Forelimb muscle (tissue), 1 donor: ENCODE results near the gene ALPK1. TPM values are rescaled to one million over a fixed set of nuclear protein-coding genes. Genes with fewer than 3 reads are reported as not detected.
"Not testable (repeated sequence)": the region's sequence is repeated elsewhere in the genome, so short reads cannot be mapped to it uniquely, and the experiment has no call there.

Experiments
- DNase-seq: peaks from one replicate; pipeline ENCODE4 v3.0.0-alpha.2; 2013; ENCODE audit warnings: low read depth
- polyA plus RNA-seq: library from polyadenylated mRNA; unstranded; fragments of 120-200 nt; gene quantifications from one replicate; pipeline ENCODE4 v1.2.1, GENCODE V29; 2013; ENCODE audit not compliant: insufficient read length

The ALPK1 gene
- polyA plus RNA-seq, 1 donor = 6.0 TPM

- no peak for DNase-seq
Observed at GRCh38 chr4:112448306-112449132, 151.3 kb downstream of the ALPK1 start.

DNA sequence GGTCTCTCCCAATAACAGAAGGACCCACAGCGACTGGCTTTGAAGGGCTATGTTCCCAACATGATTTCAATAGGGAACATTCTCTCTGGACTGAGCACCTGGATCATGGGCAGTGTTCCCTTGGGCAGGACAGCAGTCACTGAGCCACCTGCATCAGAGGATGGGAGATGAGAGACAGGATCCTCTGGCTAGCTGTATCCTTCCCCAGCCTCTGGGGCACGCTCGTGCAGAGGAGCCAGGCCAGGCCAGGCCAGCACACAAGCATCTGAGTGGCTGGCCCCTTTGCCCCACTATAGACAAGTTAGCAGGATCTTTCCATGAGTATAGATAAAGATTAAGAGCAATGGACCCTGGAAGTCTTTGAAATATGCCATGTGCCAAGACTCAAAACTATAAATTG is 152.5 kb downstream of the ALPK1 start:
- DNase-seq = no peak

DNA sequence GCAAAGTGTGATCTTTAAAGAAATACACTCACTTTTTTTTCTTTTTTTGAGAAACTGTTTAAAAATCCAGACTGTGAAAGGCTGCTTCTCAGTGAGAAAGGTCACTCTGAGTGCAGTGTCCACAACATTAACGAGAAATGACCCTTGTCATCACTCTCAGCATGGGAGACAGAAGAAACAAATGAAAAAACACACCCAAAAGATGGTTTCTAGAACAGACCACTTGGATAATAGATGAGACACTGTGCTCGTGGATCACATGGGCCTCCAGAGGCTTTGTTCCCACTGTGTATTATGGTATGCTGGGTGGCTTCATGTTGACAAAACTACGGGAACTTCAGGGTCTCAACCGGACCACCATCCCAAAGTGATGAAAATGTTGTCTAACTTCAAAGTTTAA is 153.9 kb downstream of the ALPK1 start:
- no peak for DNase-seq

DNA sequence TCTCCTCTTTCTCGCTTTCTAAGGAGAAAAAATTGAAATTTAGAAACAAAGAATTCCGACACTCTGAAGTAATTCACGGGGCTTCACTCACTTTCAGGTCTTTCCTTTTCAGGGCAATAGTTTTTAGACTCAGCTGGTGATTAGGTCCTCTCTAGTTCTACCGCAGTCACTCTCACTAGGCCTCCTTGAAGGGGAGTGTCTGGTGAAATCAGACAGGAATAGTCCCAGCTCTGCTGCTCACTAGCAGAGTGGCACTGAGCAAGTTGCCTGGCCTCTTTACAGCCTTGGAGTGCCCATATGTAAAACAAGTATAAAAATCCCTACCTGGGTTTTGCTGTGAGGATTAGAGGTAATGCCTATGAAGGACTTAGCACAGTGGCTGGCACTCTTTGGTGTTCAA is 154.7 kb downstream of the ALPK1 start:
- no peak for DNase-seq

GRCh38 chr4:112453321-112453720 is 156.2 kb downstream of the ALPK1 start:
- no peak for DNase-seq

- no peak for DNase-seq
Observed at GRCh38 chr4:112472318-112472717, 175.1 kb downstream of the ALPK1 start.

GRCh38 chr4:112473985-112474384 is 176.8 kb downstream of the ALPK1 start:
- no peak for DNase-seq

DNA sequence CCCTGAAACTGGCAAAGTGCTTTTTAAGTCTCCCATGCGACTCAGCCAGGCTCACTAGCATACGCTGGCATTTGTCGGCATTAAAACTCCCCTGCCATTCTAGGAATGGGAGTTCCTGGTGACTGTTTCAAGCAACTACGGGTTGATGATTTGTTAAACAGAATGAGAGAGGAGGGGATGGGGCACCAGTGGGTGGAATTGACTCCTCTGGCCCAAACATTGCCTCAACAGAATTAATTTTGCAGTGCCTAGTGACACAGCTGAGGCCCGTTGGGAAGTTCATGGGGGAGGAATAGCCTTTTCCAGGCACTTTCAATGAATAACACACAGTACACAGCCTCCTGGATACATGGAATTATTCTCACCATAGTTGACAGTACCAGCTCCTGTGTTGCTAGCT is 188.8 kb downstream of the ALPK1 start:
- DNase-seq = no peak

DNA sequence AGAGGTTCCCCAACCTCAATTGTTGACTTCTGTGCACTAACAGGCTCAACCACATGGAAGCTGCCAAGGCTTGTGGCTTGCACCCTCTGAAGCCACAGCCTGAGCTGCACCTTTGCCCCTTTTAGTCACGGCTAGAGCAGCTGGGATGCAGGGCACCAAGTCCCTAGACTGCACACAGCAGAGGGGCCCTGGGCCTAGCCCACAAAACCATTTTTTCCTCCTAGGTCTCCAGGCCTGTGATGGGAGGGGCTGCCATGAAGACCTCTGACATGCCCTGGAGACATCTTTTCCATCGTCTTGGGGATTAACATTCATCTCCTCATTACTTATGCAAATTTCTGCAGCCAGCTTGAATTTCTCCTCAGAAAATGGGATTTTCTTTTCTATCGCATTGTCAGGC is 193.6 kb downstream of the ALPK1 start:
- DNase-seq = not testable (repeated sequence)

Other genes with a start within 250 kb of the ALPK1 start
- 2.9 TPM for gene FAM241A, start 151.9 kb upstream of the ALPK1 start, polyA plus RNA-seq
- 10.8 TPM for gene AP1AR, start 65.6 kb upstream of the ALPK1 start, polyA plus RNA-seq
- 5.5 TPM for gene TIFA, start 11.5 kb upstream of the ALPK1 start, polyA plus RNA-seq
- 0.08 TPM for gene NEUROG2, start 218.8 kb downstream of the ALPK1 start, polyA plus RNA-seq